ENCODE measurements around the gene HIKESHI.

GRCh38 chr11:86358720-86359119, 56.7 kb downstream of the HIKESHI start:
- TF ChIP-seq, protein P1, sequence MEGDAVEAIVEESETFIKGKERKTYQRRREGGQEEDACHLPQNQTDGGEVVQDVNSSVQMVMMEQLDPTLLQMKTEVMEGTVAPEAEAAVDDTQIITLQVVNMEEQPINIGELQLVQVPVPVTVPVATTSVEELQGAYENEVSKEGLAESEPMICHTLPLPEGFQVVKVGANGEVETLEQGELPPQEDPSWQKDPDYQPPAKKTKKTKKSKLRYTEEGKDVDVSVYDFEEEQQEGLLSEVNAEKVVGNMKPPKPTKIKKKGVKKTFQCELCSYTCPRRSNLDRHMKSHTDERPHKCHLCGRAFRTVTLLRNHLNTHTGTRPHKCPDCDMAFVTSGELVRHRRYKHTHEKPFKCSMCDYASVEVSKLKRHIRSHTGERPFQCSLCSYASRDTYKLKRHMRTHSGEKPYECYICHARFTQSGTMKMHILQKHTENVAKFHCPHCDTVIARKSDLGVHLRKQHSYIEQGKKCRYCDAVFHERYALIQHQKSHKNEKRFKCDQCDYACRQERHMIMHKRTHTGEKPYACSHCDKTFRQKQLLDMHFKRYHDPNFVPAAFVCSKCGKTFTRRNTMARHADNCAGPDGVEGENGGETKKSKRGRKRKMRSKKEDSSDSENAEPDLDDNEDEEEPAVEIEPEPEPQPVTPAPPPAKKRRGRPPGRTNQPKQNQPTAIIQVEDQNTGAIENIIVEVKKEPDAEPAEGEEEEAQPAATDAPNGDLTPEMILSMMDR (IDR thresholded peaks at IDR 0.05), result no peak
- TF ChIP-seq POLR2A (IDR thresholded peaks at IDR 0.05), result no peak

Measured in Peyer's patch (tissue), 4 donors.